BJ (cell line): ENCODE data around the gene TTC39C. TPM values are rescaled to one million over a fixed set of nuclear protein-coding genes. Genes with fewer than 3 reads are reported as not detected.

Experiments
- CTCF ChIA-PET: fragments of 350-600 bp; formaldehyde crosslinking; extraction: SDS; loops from one replicate; lab custom pipeline; 2021; ENCODE audit warnings: antibody characterized with exemption, inconsistent platforms; lab: Yijun Ruan, JAX
- POLR2A ChIA-PET: fragments of 300-600 bp; sonication (Branson Sonifier 250); formaldehyde crosslinking; extraction: SDS; loops from one replicate; lab custom pipeline; 2021; ENCODE audit warnings: antibody characterized with exemption; lab: Charles Lee
- DNase-seq: peaks from one replicate; pipeline ENCODE4 v3.0.0-alpha.2; 2011; ENCODE audit warnings: low read depth
- H3K27me3 ChIP-seq: 2 replicates; pipeline ENCODE4 v1.6.0; 2011; ENCODE audit warnings: low read length; ENCODE audit not compliant: control insufficient read depth, insufficient read depth
- H3K36me3 ChIP-seq: 2 replicates; pipeline ENCODE4 v1.5.1; 2011; ENCODE audit warnings: low read length; ENCODE audit not compliant: control insufficient read depth, insufficient read depth
- H3K4me3 ChIP-seq: 2 replicates; pipeline ENCODE4 v1.5.1; 2011; ENCODE audit warnings: low read depth, mild to moderate bottlenecking, control low read depth, low read length
- CTCF ChIP-seq: IDR thresholded peaks from 2 replicates; pipeline ENCODE4 v1.5.1; 2011; ENCODE audit warnings: low read depth, mild to moderate bottlenecking, control low read depth, inconsistent platforms, low read length, moderate library complexity; ENCODE audit not compliant: insufficient read depth
- polyA plus RNA-seq: library from polyadenylated mRNA; depleted of rRNA; stranded (reverse); fragments of >200 nt; gene quantifications from 2 replicates; pipeline ENCODE4 v1.2.3, GENCODE V29; 2011

TTC39C gene
- polyA plus RNA-seq, 1 experiment = 37.9 TPM

- Histone ChIP-seq H3K27me3 (no peaks in the 10 kb centered on the region), H3K4me3 (no peak overlapping the region), H3K36me3 (no peaks in the 10 kb centered on the region)
- DNase-seq = no peak
- ChIA-PET CTCF (interaction anchor here (0.8 kb wide), 1 partner anchor 35 kb away, joined by 3 read pairs; no protein-coding TSS in a partner anchor), POLR2A (no interaction called here)
- TF ChIP-seq CTCF = no peak
These were observed 27.1 kb downstream of the TTC39C start for GRCh38 chr18:24041691-24042090.

GRCh38 chr18:24043403-24043802 lies 28.8 kb downstream of the TTC39C start:
- no peak for DNase-seq
- TF ChIP-seq CTCF = no peak
- POLR2A ChIA-PET = no interaction called here
- Histone ChIP-seq H3K27me3 (no peaks in the 10 kb centered on the region), H3K36me3 (no peaks in the 10 kb centered on the region), H3K4me3 (no peak overlapping the region)
- CTCF ChIA-PET = interaction anchor here (0.8 to 1.2 kb wide), 2 partner anchors 15 to 32 kb away, joined by 3 read pairs; no protein-coding TSS in a partner anchor

- no peak overlapping the region for H3K4me3 ChIP-seq
- POLR2A ChIA-PET = no interaction called here
- DNase-seq = no peak
- CTCF ChIA-PET = no interaction called here
- TF ChIP-seq CTCF = no peak
- H3K36me3 ChIP-seq = peaks cover 2% of the 10 kb centered on the region; the same call in 1 of the 2 replicates
- no peaks in the 10 kb centered on the region for H3K27me3 ChIP-seq
These were observed 33.7 kb downstream of the TTC39C start for GRCh38 chr18:24048261-24048660.

GRCh38 chr18:24049142-24049541 lies 34.6 kb downstream of the TTC39C start:
- no peak for DNase-seq
- ChIA-PET CTCF (no interaction called here), POLR2A (no interaction called here)
- TF ChIP-seq CTCF = no peak
- peaks cover 2% of the 10 kb centered on the region; the same call in 1 of the 2 replicates for H3K36me3 ChIP-seq
- H3K4me3 ChIP-seq = no peak overlapping the region
- no peaks in the 10 kb centered on the region for H3K27me3 ChIP-seq

GRCh38 chr18:24051031-24051947 lies 36.7 kb downstream of the TTC39C start:
- Histone ChIP-seq H3K36me3 (peaks cover 2% of the 10 kb centered on the region; the same call in 1 of the 2 replicates), H3K4me3 (no peak overlapping the region), H3K27me3 (no peaks in the 10 kb centered on the region)
- POLR2A ChIA-PET = no interaction called here
- TF ChIP-seq CTCF = no peak
- CTCF ChIA-PET = interaction anchor here (0.6 to 1.2 kb wide), 3 partner anchors 10 to 20 kb away, joined by 3 to 4 read pairs (median 3); no protein-coding TSS in a partner anchor
- DNase-seq = no peak
